Suprapubic skin (tissue), 3 donors: Measurements from ENCODE around the gene KIF3C.

Source experiments
- EP300 ChIP-seq: sonication (generic); formaldehyde crosslinking; IDR thresholded peaks from one replicate; pipeline ENCODE4 v1.6.1; 2017; ENCODE audit warnings: antibody characterized with exemption
- POLR2A ChIP-seq, 2 donors: fragments of 450-650 bp; IDR thresholded peaks; one replicate each; pipeline ENCODE4 v1.6.1; 2017; ENCODE audit warnings: antibody characterized with exemption in 2 of 2, mild to moderate bottlenecking in 2 of 2, moderate library complexity in 2 of 2
- TF ChIP-seq, protein P1 (sequence below), 2 donors: fragments of 200-600 bp in 1 of 2; fragments of 450-650 bp in 1 of 2; sonication (generic) in 1 of 2; IDR thresholded peaks; one replicate each; pipeline ENCODE4 v1.5.1; 2016 to 2019; ENCODE audit warnings: antibody characterized with exemption in 2 of 2, mild to moderate bottlenecking in 1 of 2, moderate library complexity in 1 of 2

DNA sequence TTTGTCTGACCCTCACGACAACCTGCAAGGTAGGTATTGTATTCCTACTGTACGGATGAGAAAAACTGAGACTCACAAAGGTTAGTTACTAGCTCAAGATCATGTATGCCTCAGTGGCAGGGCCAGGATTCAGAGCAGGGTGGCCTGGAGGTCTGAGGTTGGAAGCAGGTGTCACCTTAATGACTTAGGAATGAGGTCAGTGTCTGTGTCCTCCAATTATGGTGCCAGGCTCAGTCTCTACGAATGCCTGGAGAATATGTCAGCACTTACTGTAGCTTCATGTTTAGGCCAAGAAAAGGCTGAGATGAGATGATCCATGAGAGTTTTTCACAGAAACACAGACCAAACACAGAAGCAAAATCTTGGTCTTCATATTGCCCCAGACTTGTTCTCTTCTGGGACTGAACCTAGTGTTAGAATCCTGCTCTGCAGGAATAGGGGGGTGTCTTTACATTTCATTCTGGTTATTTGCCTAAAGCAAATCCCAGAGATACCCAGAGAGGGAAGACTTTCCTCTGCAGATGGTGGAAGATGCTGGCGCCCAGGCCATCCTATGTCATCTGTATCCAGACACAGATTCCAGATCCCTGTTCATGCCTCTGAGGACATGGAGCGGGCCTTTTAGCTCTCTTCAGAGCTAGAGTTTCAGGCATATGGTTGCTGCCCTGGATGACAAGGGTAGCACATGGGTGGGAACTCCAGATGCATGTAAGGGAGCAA, 35.3 kb upstream of the KIF3C start:
- TF ChIP-seq, protein P1, sequence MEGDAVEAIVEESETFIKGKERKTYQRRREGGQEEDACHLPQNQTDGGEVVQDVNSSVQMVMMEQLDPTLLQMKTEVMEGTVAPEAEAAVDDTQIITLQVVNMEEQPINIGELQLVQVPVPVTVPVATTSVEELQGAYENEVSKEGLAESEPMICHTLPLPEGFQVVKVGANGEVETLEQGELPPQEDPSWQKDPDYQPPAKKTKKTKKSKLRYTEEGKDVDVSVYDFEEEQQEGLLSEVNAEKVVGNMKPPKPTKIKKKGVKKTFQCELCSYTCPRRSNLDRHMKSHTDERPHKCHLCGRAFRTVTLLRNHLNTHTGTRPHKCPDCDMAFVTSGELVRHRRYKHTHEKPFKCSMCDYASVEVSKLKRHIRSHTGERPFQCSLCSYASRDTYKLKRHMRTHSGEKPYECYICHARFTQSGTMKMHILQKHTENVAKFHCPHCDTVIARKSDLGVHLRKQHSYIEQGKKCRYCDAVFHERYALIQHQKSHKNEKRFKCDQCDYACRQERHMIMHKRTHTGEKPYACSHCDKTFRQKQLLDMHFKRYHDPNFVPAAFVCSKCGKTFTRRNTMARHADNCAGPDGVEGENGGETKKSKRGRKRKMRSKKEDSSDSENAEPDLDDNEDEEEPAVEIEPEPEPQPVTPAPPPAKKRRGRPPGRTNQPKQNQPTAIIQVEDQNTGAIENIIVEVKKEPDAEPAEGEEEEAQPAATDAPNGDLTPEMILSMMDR (IDR thresholded peaks at IDR 0.05): no peak
- no peak for TF ChIP-seq EP300
- no peak for TF ChIP-seq POLR2A (IDR thresholded peaks at IDR 0.05)
